ENCODE results near the gene PRKAG2. TPM values are rescaled to one million over a fixed set of nuclear protein-coding genes. Genes with fewer than 3 reads are reported as not detected.

PRKAG2 gene
- total and polyA plus RNA-seq, 12 donors = 3.8 to 17.3 (median 10.9) TPM

DNA sequence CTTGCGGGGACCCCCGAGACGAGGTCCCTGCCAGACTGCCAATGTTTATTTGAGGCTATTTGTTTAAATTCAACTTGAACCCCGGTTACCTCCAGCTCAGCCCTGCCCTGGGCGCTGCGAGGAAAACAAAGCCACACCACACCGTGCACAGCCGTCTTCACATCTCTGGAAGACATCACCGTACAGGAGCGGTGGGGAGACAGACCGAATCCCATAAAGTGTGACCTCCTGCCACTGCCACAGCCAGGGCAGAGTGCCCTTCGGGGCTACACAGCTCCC, 40.0 kb downstream of the PRKAG2 start:
- no peaks in the 10 kb centered on the region for H3K27me3 ChIP-seq
- H3K27ac ChIP-seq = no peak overlapping the region
- 83 to 89% (median 86%) methylated on average over 11 to 12 of the region's 12 CpGs for WGBS, 4 donors
- intact Hi-C loops (cut with DNase I) = no loop called here
- no peaks in the 10 kb centered on the region for H3K4me1 ChIP-seq (replicated peaks in 1 of 2)
- H3K36me3 ChIP-seq (replicated peaks in 1 of 2) = no peaks in the 10 kb centered on the region
- no peaks in the 10 kb centered on the region for H3K9me3 ChIP-seq (replicated peaks in 1 of 3)
- H3K4me3 ChIP-seq = no peak overlapping the region
- DNase-seq = no peak
- TF ChIP-seq, protein P1, sequence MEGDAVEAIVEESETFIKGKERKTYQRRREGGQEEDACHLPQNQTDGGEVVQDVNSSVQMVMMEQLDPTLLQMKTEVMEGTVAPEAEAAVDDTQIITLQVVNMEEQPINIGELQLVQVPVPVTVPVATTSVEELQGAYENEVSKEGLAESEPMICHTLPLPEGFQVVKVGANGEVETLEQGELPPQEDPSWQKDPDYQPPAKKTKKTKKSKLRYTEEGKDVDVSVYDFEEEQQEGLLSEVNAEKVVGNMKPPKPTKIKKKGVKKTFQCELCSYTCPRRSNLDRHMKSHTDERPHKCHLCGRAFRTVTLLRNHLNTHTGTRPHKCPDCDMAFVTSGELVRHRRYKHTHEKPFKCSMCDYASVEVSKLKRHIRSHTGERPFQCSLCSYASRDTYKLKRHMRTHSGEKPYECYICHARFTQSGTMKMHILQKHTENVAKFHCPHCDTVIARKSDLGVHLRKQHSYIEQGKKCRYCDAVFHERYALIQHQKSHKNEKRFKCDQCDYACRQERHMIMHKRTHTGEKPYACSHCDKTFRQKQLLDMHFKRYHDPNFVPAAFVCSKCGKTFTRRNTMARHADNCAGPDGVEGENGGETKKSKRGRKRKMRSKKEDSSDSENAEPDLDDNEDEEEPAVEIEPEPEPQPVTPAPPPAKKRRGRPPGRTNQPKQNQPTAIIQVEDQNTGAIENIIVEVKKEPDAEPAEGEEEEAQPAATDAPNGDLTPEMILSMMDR (IDR thresholded peaks at IDR 0.05) = no peak
- TF ChIP-seq POLR2A (IDR thresholded peaks at IDR 0.05) = no peak

DNA sequence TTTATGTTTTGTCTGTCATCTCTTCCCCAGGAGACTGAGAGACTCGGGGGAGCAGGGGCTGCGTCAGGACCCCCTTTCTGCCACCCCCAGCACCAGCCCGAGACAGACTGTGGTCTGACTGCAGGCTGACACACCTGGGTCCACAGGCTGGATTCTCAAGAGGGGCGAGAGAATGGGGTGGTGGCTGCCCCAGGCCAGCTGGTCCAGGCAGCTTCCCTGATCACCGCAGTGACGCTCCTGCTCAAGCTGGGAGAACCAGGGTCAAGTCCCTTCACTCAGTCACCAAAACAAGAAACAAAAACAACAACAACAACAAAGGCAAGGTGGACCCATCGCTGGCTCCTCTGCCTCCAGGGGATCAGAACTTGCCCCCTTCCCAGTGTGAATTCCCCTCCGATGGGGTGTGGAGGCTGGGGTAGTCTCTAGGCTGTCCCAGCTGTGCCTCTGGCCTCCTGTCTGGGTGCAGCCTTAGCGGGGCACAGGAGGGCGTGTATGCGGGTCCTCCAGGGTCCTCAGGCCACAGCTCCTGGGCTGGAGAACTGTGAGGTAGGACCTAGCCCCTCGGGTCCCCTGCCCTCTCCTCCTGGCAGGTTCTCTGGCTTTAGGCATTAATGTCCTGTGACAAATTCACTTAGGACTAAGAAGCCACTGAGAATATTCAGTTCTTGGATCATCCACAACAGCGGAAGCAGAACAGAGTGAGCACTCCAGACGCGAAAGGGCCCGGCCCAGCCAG, 40.6 kb downstream of the PRKAG2 start:
- Histone ChIP-seq H3K4me3 (no peak overlapping the region), H3K27ac (no peak overlapping the region), H3K27me3 (no peaks in the 10 kb centered on the region), H3K36me3 (replicated peaks in 1 of 2) (no peaks in the 10 kb centered on the region), H3K4me1 (replicated peaks in 1 of 2) (no peaks in the 10 kb centered on the region), H3K9me3 (replicated peaks in 1 of 3) (no peaks in the 10 kb centered on the region)
- intact Hi-C loops (cut with DNase I) = no loop called here
- 81 to 92% (median 86%) methylated on average over 8 to 16 of the region's 16 CpGs for WGBS, 4 donors
- no peak for DNase-seq
- TF ChIP-seq, protein P1 (IDR thresholded peaks at IDR 0.05) = no peak
- no peak for TF ChIP-seq POLR2A (IDR thresholded peaks at IDR 0.05)

DNA sequence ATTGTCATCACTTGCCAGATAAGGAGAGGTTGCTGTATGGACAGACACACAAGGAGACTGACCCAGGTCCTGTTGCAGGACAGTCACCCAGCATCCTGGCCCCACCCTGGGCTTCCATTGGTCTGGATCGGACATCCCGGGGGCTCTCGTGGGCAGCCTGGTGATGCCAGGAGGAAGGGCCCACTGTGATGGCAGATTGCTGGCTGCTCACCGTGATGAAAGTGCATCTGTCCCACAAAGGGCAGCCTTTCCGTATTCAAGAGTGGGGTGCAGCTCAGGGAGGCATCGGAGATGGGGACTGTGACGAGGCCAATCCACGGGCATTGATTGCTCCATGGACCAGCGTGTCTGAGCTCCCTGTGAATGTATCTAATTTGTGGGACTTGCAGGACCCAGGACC, 41.3 kb downstream of the PRKAG2 start:
- WGBS, 4 donors = 85 to 91% (median 90%) methylated on average over 5 to 9 of the region's 9 CpGs
- no peak for DNase-seq

DNA sequence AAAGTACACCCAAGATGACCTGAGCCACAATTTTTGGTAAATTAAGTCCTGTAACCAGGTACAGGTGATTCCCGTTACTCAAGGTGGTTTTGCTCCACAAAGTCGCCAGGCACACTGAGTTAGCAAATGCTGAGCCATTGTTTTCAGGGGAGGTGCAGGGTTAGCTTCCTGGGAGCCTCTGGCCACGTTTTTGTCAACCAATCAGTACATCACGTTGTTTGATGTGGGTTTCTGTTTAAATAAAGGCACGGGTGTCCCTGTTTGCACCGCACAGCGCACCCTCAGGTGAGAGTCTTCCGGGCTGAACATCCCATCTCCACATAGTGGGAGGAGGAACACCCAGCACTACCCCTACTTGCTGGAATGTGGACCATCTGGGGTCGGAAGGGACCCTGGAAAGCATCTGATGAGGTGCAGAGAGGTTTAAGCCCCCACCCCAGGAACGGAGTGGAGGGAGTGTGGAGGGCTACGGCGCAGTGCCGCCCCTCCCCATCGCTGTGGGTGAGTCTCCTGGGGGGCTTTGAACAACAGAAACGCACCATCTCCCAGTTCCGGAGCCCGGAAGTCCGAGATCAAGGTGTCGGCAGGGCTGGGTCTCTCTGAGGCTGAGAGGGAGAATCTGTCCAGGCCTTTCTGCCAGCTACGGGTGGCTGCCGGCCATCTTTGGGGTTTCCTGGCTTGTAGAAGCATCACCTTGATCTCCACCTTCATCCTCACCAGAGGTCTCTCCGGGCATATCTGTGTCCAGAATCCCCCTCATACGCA, 42.5 kb downstream of the PRKAG2 start:
- DNase-seq = no peak
- Histone ChIP-seq H3K4me1 (replicated peaks in 1 of 2) (no peaks in the 10 kb centered on the region), H3K27me3 (no peaks in the 10 kb centered on the region), H3K4me3 (no peak overlapping the region), H3K9me3 (replicated peaks in 1 of 3) (no peaks in the 10 kb centered on the region), H3K27ac (no peak overlapping the region), H3K36me3 (replicated peaks in 1 of 2) (no peaks in the 10 kb centered on the region)
- no peak for TF ChIP-seq POLR2A (IDR thresholded peaks at IDR 0.05)
- TF ChIP-seq, protein P1 (IDR thresholded peaks at IDR 0.05) = no peak
- 85 to 90% (median 89%) methylated on average over 16 to 23 of the region's 23 CpGs for WGBS, 4 donors
- intact Hi-C loops (cut with DNase I) = no loop called here

More for the DNA sequence above, 41.3 kb downstream of the PRKAG2 start:
- H3K4me1 ChIP-seq (replicated peaks in 1 of 2) = no peaks in the 10 kb centered on the region
- no peak for TF ChIP-seq POLR2A (IDR thresholded peaks at IDR 0.05)
- TF ChIP-seq, protein P1 (IDR thresholded peaks at IDR 0.05) = no peak
- no peaks in the 10 kb centered on the region for H3K36me3 ChIP-seq (replicated peaks in 1 of 2)
- H3K27ac ChIP-seq = no peak overlapping the region
- no peaks in the 10 kb centered on the region for H3K9me3 ChIP-seq (replicated peaks in 1 of 3)
- intact Hi-C loops (cut with DNase I) = no loop called here
- no peak overlapping the region for H3K4me3 ChIP-seq
- H3K27me3 ChIP-seq = no peaks in the 10 kb centered on the region
